K562 (cell line): ENCODE data around the gene PDHX. TPM values are rescaled to one million over a fixed set of nuclear protein-coding genes. Genes with fewer than 3 reads are reported as not detected.

Experiments used
- ATAC-seq: fragments of 200-7000 bp; cut with Tn5 transposase; 3 replicates; pipeline ENCODE4 v1.9.1; 2020; ENCODE audit warnings: moderate library complexity
- BruUV-seq: library from RNA; stranded (reverse); fragments of 400-500 nt; replicated peaks from 2 replicates; lab custom pipeline; 2021; lab: Mats Ljungman, UMichigan
- CTCF ChIA-PET: fragments of 300-600 bp; formaldehyde crosslinking; extraction: SDS; loops from one replicate; lab custom pipeline; 2021; ENCODE audit warnings: low intra/inter-chr PET ratio; lab: Yijun Ruan, JAX
- POLR2A ChIA-PET: fragments of 300-600, 350-650 bp; sonication (Branson Sonifier 250); formaldehyde crosslinking; extraction: SDS; loops from one replicate; lab custom pipeline; 2021; ENCODE audit warnings: antibody characterized with exemption, inconsistent platforms; lab: Yijun Ruan, JAX
- DNase-seq, 4 experiments: peaks; one replicate each; pipeline versions ENCODE4 v3.0.0 to v3.0.0-alpha.2; 2011 to 2018; ENCODE audit warnings: low spot score in 3 of 4, mixed read lengths in 3 of 4; ENCODE audit errors: extremely low read depth in 1 of 4
- FAIRE-seq: peaks from 2 replicates; lab custom pipeline; 2011; peaks lifted over from hg19 to GRCh38; lab: Jason Lieb, UNC
- H2AFZ ChIP-seq: 2 replicates; pipeline ENCODE4 v1.6.0; 2011; ENCODE audit warnings: low read depth, low read length, control low read depth, inconsistent platforms
- H3K27ac ChIP-seq: fragments of 200-600 bp; 3 replicates; pipeline ENCODE4 v1.8.0; 2011; ENCODE audit warnings: low read depth, mild to moderate bottlenecking, control low read depth, inconsistent platforms, low read length, moderate library complexity, mixed read lengths; ENCODE audit errors: extremely low read depth
- H3K27me3 ChIP-seq, 2 experiments: fragments of 300-600 bp in 1 of 2; 2 replicates in 1 of 2; 3 replicates in 1 of 2; pipeline versions ENCODE4 v1.6.0 to v1.8.0; 2011; ENCODE audit warnings: inconsistent platforms in 2 of 2, low read length in 2 of 2, mild to moderate bottlenecking in 1 of 2, mixed read lengths in 1 of 2, moderate library complexity in 1 of 2; ENCODE audit not compliant: control insufficient read depth in 2 of 2, insufficient read depth in 2 of 2
- H3K36me3 ChIP-seq: fragments of 300-600 bp; 3 replicates; pipeline ENCODE4 v1.8.0; 2011; ENCODE audit warnings: mild to moderate bottlenecking, low read length, inconsistent platforms; ENCODE audit not compliant: control insufficient read depth, insufficient read depth
- H3K4me1 ChIP-seq, 2 experiments: fragments of 200-600 bp in 1 of 2; replicated peaks in 1 of 2; 2 replicates in 1 of 2; 3 replicates in 1 of 2; pipeline versions ENCODE4 v1.5.1 to v1.8.0; 2011; ENCODE audit warnings: inconsistent platforms in 2 of 2, low read length in 2 of 2, mild to moderate bottlenecking in 1 of 2, mixed read lengths in 1 of 2, moderate library complexity in 1 of 2; ENCODE audit not compliant: control insufficient read depth in 2 of 2, insufficient read depth in 2 of 2
- H3K4me2 ChIP-seq: 2 replicates; pipeline ENCODE4 v1.6.1; 2011; ENCODE audit warnings: low read length, control low read depth, inconsistent platforms, mixed read lengths; ENCODE audit not compliant: insufficient read depth
- H3K4me3 ChIP-seq: fragments of 200-600 bp; sonication (generic), shearing (Covaris generic); 2 replicates; pipeline ENCODE4 v1.5.1; 2016; ENCODE audit warnings: control low read depth, inconsistent platforms
- H3K79me2 ChIP-seq: fragments of 200-600 bp; 3 replicates; pipeline ENCODE4 v1.8.0; 2011; ENCODE audit warnings: low read length, inconsistent platforms; ENCODE audit not compliant: control insufficient read depth, insufficient read depth
- H3K9ac ChIP-seq, 2 experiments: 2 replicates each; pipeline versions ENCODE4 v1.6.0 to v1.6.1; 2011; ENCODE audit warnings: low read depth in 2 of 2, low read length in 2 of 2, control low read depth in 1 of 2, inconsistent platforms in 1 of 2, mild to moderate bottlenecking in 1 of 2, mixed read lengths in 1 of 2; ENCODE audit not compliant: insufficient read depth in 1 of 2
- H3K9me1 ChIP-seq: one replicate; pipeline ENCODE4 v1.6.0; 2011; ENCODE audit warnings: inconsistent platforms, mild to moderate bottlenecking, low read length, moderate library complexity; ENCODE audit not compliant: control insufficient read depth, insufficient read depth
- H3K9me3 ChIP-seq: replicated peaks from 2 replicates; pipeline ENCODE4 v1.5.1; 2011; ENCODE audit warnings: low read depth, low read length, inconsistent platforms; ENCODE audit not compliant: control insufficient read depth, insufficient read depth
- H4K20me1 ChIP-seq: replicated peaks from 2 replicates; pipeline ENCODE4 v1.6.1; 2011; ENCODE audit warnings: low read length, inconsistent platforms, mixed read lengths; ENCODE audit not compliant: control insufficient read depth, insufficient read depth
- BCOR ChIP-seq: fragments of 450-650 bp; IDR thresholded peaks from 2 replicates; pipeline ENCODE4 v1.6.1; 2016
- CEBPB ChIP-seq: fragments of 450-650 bp; IDR thresholded peaks from 2 replicates; pipeline ENCODE4 v1.6.1; 2016; ENCODE audit warnings: missing genetic modification characterization, missing compliant biosample characterization
- CEBPG ChIP-seq, 3 experiments: fragments of 200-800 bp in 1 of 3; sonication (Bioruptor generic) in 1 of 3; sonication (generic) in 1 of 3; formaldehyde crosslinking in 1 of 3; IDR thresholded peaks in 2 of 3; conservative IDR thresholded peaks in 1 of 3; 2 replicates each; pipeline versions ENCODE4 v1.6.1 to v1.8.0; 2016 to 2022; ENCODE audit warnings: missing compliant biosample characterization in 2 of 3, missing genetic modification characterization in 2 of 3, mild to moderate bottlenecking in 1 of 3, missing genetic modification reagents in 1 of 3
- EGR1 ChIP-seq: fragments of 450-650 bp; conservative IDR thresholded peaks from 2 replicates; pipeline ENCODE4 v1.6.1; 2017; ENCODE audit warnings: mild to moderate bottlenecking
- GATAD2B ChIP-seq: fragments of 450-650 bp; IDR thresholded peaks from 2 replicates; pipeline ENCODE4 v1.6.1; 2017; ENCODE audit warnings: mild to moderate bottlenecking, borderline replicate concordance
- GTF2F1 ChIP-seq: IDR thresholded peaks from 2 replicates; pipeline ENCODE4 v1.6.1; 2011; ENCODE audit warnings: low read depth, low read length, improper control_type of control experiment
- WGBS: fragments of 100-300 bp; shearing (Covaris generic); methylation state at CpG from one replicate; pipeline ENCODE4 v1.1.6; 2016; ENCODE audit warnings: low coverage, mixed read lengths; ENCODE audit not compliant: insufficient coverage; ENCODE audit errors: missing lambda C conversion rate; 5-methylcytosine and 5-hydroxymethylcytosine counted together
- in situ Hi-C: fragments of 300-500 bp; cut with MboI; formaldehyde crosslinking; loops from 4 replicates; pipeline ENCODE4 v1.15.0; 2018; ENCODE audit warnings: inconsistent platforms, mixed read lengths
- intact Hi-C: fragments of 100-400 bp; cut with micrococcal nuclease; formaldehyde crosslinking; loops from 2 replicates; pipeline ENCODE4 v1.14.2; 2022
- polyA plus RNA-seq, 8 experiments: library from polyadenylated mRNA; depleted of rRNA in 4 of 8; stranded (reverse) in 5 of 8; unstranded in 3 of 8; fragments of >200 nt; fragmentation: Nextera tagmentation in 2 of 8; fragmentation: Illumina TruSeq in 1 of 8; extraction: Ambion mirVana in 2 of 8; extraction: Trizol in 1 of 8; gene quantifications; 2 replicates each; pipeline versions ENCODE4 v1.2.1 to v1.2.3, GENCODE V29; 2011 to 2014; ENCODE audit warnings: inconsistent platforms in 1 of 8, missing spikeins in 1 of 8
- total RNA-seq, 7 experiments: library from RNA; depleted of rRNA in 6 of 7; stranded (reverse); fragments of >200 nt in 6 of 7; fragmentation: Illumina TruSeq in 2 of 7; extraction: Trizol in 2 of 7; gene quantifications; 2 replicates each; pipeline versions ENCODE4 v1.2.1 to v1.2.3, GENCODE V29; 2011 to 2021; ENCODE audit warnings: low replicate concordance in 1 of 7
- TF ChIP-seq, protein P1 (sequence below): fragments of 250-450 bp; sonication (Bioruptor Pico); IDR thresholded peaks from 2 replicates; pipeline ENCODE4 v1.8.0; 2022; ENCODE audit warnings: moderate library complexity, mild to moderate bottlenecking, inconsistent platforms

Gene PDHX
- total and polyA plus RNA-seq, 9 of the 15 experiments (the other 6 are each of a cell fraction or from before 2014, with no cell fraction given) = 20.8 to 43.5 (median 31.2) TPM

DNA sequence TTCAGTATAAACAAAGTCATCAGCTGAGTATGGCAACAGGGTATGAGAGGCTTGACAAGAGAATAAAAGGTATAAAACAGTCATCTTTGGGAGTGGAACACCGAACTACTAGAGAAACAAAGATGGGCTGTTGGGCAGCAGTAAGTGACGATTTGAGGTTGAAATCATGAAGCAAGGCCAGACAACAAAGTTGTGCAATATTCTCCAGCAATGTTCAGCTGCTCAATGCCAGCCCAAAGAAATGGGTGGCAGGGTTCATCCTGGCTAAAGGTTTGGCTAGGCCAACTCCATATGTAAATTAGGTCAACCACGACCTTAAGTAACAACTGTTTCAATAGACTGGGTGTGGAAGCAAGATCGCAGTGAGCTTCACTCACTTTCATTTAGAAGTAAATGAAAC lies 6.5 kb upstream of the PDHX start:
- ChIA-PET CTCF (no interaction called here), POLR2A (interaction anchor here (1.7 kb wide), 1 partner anchor 11 kb away, joined by 4 read pairs; no protein-coding TSS in a partner anchor)
- DNase-seq (no peak), ATAC-seq (no peak), FAIRE-seq (no peak)
- Histone ChIP-seq H3K9me3 (peaks cover 3% of the 10 kb centered on the region; the same call in 1 of the 2 replicates), H3K36me3 (peaks cover 33% of the 10 kb centered on the region), H3K9me1 (no peaks in the 10 kb centered on the region), H3K27ac (no peak overlapping the region), H4K20me1 (peaks cover 6% of the 10 kb centered on the region), H3K9ac (no peak overlapping the region), H2AFZ (no peak overlapping the region), H3K4me3 (no peak overlapping the region), H3K4me2 (no peak overlapping the region), H3K4me1 (peaks cover 5 to 13% of the 10 kb centered on the region in 2 experiments; a peak in 4 of 5 replicates), H3K27me3 (no peaks in the 10 kb centered on the region), H3K79me2 (peaks cover 75% of the 10 kb centered on the region)
- in situ Hi-C loops (no loop called here), intact Hi-C loops (no loop called here)
- WGBS = 72% methylated on average over 4 of the region's 4 CpGs
- peak; percentile 77 for TF ChIP-seq CEBPB
- no peak for TF ChIP-seq GATAD2B
- no peak for TF ChIP-seq CEBPG (CRISPR knock-in tag; IDR thresholded peaks at IDR 0.05)
- TF ChIP-seq CEBPG (tag; conservative IDR thresholded peaks at IDR 0.05 in 1 of 2, IDR thresholded peaks at IDR 0.05 in 1 of 2) = peak in 1 of 2 experiments; percentile 62; a peak in 2 of 4 replicates
- no TSS peak for BruUV-seq

DNA sequence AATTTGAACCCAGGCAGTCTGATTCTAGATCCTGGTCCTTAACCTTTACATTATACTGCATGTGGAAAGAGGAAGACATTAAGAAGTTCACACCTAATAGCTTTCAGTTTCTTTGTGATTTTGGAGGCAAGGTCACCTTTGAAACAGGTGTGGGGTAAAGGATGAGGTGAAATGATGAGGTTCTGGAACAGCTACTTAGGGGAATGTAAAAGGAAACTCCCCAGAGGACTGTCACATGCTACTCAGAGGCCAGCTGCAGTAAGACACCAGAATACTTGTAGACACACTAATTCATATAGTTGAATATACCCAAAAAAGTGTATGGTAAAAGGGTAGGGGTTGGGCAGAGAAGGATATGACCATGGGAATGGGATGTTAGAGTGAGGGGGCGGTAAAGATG lies 5.6 kb upstream of the PDHX start:
- Histone ChIP-seq H3K9me3 (peaks cover 3% of the 10 kb centered on the region; the same call in 1 of the 2 replicates), H3K4me3 (no peak overlapping the region), H3K9ac (no peak overlapping the region), H3K79me2 (peaks cover 78% of the 10 kb centered on the region), H3K9me1 (no peaks in the 10 kb centered on the region), H3K27me3 (no peaks in the 10 kb centered on the region), H3K36me3 (peaks cover 33% of the 10 kb centered on the region), H2AFZ (no peak overlapping the region), H3K27ac (no peak overlapping the region), H3K4me2 (no peak overlapping the region), H4K20me1 (peaks cover 6% of the 10 kb centered on the region), H3K4me1 (peaks cover 6 to 15% of the 10 kb centered on the region in 2 experiments; a peak in 4 of 5 replicates)
- intact Hi-C loops = no loop called here
- in situ Hi-C loops = no loop called here
- no TSS peak for BruUV-seq
- no peak for DNase-seq
- TF ChIP-seq, protein P1, sequence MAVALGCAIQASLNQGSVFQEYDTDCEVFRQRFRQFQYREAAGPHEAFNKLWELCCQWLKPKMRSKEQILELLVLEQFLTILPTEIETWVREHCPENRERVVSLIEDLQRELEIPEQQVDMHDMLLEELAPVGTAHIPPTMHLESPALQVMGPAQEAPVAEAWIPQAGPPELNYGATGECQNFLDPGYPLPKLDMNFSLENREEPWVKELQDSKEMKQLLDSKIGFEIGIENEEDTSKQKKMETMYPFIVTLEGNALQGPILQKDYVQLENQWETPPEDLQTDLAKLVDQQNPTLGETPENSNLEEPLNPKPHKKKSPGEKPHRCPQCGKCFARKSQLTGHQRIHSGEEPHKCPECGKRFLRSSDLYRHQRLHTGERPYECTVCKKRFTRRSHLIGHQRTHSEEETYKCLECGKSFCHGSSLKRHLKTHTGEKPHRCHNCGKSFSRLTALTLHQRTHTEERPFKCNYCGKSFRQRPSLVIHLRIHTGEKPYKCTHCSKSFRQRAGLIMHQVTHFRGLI (CRISPR knock-in tag) = no peak
- TF ChIP-seq BCOR (no peak), EGR1 (peak; percentile 35; the same call in 1 of the 2 replicates), GTF2F1 (no peak)
- no peak for ATAC-seq
- ChIA-PET CTCF (no interaction called here), POLR2A (interaction anchor here (1.7 kb wide), 1 partner anchor 12 kb away, joined by 4 read pairs; no protein-coding TSS in a partner anchor)
- no peak for FAIRE-seq
- 85% methylated on average over 1 of the region's 1 CpG for WGBS
